ENCODE data around the gene SLC22A17. TPM values are rescaled to one million over a fixed set of nuclear protein-coding genes. Genes with fewer than 3 reads are reported as not detected.

The SLC22A17 gene
- total and polyA plus RNA-seq, 2 of the 13 experiments (the other 11 are each of a cell fraction or from before 2014, with no cell fraction given) = 0.95 to 1.1 TPM

DNA sequence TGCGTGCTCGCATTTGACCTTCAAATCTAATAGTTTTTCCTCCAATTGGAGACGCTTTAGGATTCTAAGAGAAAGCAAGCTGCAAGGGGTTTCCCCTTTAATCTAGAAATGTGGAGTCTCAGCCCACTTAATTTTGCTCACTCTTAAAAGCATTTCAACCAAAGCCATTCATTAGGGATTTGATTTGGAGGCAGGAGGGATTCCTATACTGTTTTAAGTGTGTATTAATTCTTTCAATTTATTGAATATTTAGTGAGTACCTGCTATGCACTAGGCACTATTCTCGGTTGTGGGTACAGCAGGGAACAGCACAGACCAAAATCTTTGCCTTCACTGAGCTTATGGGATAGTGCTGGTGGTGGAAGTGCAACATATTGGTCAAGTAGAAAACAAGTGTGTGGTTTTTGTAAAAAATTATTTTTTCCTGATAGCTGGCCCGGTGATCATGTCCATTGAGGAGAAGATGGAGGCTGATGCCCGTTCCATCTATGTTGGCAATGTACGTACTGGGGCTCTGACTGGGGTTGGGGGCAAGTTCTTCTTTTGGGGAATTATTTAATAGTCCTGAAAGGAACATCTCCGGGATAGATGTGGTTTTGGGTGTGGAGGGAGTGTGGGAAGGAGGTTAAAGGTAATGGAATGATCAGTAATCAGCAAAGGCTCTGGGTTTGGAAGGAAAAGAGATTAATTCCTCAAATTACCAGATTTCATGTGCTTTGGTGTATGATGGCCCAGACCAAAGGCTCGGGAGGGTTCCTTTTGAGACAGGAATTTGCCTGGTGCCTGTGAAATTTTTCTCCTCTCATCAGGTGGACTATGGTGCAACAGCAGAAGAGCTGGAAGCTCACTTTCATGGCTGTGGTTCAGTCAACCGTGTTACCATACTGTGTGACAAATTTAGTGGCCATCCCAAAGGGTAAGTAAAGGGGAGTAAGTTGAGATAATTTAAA lies 29.8 kb downstream of the SLC22A17 start (continued):
- TF ChIP-seq, protein P1, sequence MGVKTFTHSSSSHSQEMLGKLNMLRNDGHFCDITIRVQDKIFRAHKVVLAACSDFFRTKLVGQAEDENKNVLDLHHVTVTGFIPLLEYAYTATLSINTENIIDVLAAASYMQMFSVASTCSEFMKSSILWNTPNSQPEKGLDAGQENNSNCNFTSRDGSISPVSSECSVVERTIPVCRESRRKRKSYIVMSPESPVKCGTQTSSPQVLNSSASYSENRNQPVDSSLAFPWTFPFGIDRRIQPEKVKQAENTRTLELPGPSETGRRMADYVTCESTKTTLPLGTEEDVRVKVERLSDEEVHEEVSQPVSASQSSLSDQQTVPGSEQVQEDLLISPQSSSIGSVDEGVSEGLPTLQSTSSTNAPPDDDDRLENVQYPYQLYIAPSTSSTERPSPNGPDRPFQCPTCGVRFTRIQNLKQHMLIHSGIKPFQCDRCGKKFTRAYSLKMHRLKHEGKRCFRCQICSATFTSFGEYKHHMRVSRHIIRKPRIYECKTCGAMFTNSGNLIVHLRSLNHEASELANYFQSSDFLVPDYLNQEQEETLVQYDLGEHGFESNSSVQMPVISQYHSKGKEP (CRISPR knock-in tag; IDR thresholded peaks at IDR 0.05) = no peak
- no peak for TF ChIP-seq ZNF282 (IDR thresholded peaks at IDR 0.05; ENCODE audit: partially characterized antibody)
- no peak for TF ChIP-seq CREB1 (IDR thresholded peaks at IDR 0.05)
- TF ChIP-seq CREB1 (CRISPR knock-in tag; IDR thresholded peaks at IDR 0.05) = no peak
- TF ChIP-seq MED8 (CRISPR knock-in tag; IDR thresholded peaks at IDR 0.05; ENCODE audit: insufficient replicate concordance) = no peak
- 0 out of 2 replicates have a peak, but pooled peaks have one; percentile 18 for TF ChIP-seq ARNTL (CRISPR knock-in tag; IDR thresholded peaks at IDR 0.05)
- TF ChIP-seq ZNF225 (CRISPR knock-in tag; IDR thresholded peaks at IDR 0.05) = no peak
- TF ChIP-seq, protein P2, sequence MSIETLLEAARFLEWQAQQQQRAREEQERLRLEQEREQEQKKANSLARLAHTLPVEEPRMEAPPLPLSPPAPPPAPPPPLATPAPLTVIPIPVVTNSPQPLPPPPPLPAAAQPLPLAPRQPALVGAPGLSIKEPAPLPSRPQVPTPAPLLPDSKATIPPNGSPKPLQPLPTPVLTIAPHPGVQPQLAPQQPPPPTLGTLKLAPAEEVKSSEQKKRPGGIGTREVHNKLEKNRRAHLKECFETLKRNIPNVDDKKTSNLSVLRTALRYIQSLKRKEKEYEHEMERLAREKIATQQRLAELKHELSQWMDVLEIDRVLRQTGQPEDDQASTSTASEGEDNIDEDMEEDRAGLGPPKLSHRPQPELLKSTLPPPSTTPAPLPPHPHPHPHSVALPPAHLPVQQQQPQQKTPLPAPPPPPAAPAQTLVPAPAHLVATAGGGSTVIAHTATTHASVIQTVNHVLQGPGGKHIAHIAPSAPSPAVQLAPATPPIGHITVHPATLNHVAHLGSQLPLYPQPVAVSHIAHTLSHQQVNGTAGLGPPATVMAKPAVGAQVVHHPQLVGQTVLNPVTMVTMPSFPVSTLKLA (IDR thresholded peaks at IDR 0.05) = no peak
- TF ChIP-seq ZNF567 (CRISPR knock-in tag; IDR thresholded peaks at IDR 0.05; ENCODE audit: borderline replicate concordance) = 0 out of 2 replicates have a peak, but pooled peaks have one; percentile 30
- no peak for TF ChIP-seq ATRX (CRISPR knock-in tag; IDR thresholded peaks at IDR 0.05; ENCODE audit: borderline replicate concordance)
- TF ChIP-seq, protein P3, sequence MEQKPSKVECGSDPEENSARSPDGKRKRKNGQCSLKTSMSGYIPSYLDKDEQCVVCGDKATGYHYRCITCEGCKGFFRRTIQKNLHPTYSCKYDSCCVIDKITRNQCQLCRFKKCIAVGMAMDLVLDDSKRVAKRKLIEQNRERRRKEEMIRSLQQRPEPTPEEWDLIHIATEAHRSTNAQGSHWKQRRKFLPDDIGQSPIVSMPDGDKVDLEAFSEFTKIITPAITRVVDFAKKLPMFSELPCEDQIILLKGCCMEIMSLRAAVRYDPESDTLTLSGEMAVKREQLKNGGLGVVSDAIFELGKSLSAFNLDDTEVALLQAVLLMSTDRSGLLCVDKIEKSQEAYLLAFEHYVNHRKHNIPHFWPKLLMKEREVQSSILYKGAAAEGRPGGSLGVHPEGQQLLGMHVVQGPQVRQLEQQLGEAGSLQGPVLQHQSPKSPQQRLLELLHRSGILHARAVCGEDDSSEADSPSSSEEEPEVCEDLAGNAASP (CRISPR knock-in tag; IDR thresholded peaks at IDR 0.05; ENCODE audit: borderline replicate concordance) = peak; percentile 1; the same call in 1 of the 2 replicates
- TF ChIP-seq HNRNPL (IDR thresholded peaks at IDR 0.05; ENCODE audit: low read depth, low read length) = no peak
- TF ChIP-seq HDAC6 (IDR thresholded peaks at IDR 0.05; ENCODE audit: low read depth, low read length) = no peak
- TF ChIP-seq ZFP1 (CRISPR knock-in tag; IDR thresholded peaks at IDR 0.05) = no peak; the same call in 1 of the 2 replicates
- no peak for TF ChIP-seq ZNF788 (CRISPR knock-in tag; IDR thresholded peaks at IDR 0.05; ENCODE audit: borderline replicate concordance)
- TF ChIP-seq ZNF709 (CRISPR knock-in tag; IDR thresholded peaks at IDR 0.05) = no peak
- no peak for TF ChIP-seq ZNF782 (CRISPR knock-in tag; IDR thresholded peaks at IDR 0.05; ENCODE audit: borderline replicate concordance)
- TF ChIP-seq, protein P4, sequence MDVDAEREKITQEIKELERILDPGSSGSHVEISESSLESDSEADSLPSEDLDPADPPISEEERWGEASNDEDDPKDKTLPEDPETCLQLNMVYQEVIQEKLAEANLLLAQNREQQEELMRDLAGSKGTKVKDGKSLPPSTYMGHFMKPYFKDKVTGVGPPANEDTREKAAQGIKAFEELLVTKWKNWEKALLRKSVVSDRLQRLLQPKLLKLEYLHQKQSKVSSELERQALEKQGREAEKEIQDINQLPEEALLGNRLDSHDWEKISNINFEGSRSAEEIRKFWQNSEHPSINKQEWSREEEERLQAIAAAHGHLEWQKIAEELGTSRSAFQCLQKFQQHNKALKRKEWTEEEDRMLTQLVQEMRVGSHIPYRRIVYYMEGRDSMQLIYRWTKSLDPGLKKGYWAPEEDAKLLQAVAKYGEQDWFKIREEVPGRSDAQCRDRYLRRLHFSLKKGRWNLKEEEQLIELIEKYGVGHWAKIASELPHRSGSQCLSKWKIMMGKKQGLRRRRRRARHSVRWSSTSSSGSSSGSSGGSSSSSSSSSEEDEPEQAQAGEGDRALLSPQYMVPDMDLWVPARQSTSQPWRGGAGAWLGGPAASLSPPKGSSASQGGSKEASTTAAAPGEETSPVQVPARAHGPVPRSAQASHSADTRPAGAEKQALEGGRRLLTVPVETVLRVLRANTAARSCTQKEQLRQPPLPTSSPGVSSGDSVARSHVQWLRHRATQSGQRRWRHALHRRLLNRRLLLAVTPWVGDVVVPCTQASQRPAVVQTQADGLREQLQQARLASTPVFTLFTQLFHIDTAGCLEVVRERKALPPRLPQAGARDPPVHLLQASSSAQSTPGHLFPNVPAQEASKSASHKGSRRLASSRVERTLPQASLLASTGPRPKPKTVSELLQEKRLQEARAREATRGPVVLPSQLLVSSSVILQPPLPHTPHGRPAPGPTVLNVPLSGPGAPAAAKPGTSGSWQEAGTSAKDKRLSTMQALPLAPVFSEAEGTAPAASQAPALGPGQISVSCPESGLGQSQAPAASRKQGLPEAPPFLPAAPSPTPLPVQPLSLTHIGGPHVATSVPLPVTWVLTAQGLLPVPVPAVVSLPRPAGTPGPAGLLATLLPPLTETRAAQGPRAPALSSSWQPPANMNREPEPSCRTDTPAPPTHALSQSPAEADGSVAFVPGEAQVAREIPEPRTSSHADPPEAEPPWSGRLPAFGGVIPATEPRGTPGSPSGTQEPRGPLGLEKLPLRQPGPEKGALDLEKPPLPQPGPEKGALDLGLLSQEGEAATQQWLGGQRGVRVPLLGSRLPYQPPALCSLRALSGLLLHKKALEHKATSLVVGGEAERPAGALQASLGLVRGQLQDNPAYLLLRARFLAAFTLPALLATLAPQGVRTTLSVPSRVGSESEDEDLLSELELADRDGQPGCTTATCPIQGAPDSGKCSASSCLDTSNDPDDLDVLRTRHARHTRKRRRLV (CRISPR knock-in tag; IDR thresholded peaks at IDR 0.05) = 0 out of 2 replicates have a peak, but pooled peaks have one; percentile 22
- no peak for TF ChIP-seq TBP (CRISPR knock-in tag; IDR thresholded peaks at IDR 0.05)
- TF ChIP-seq NFKB2 (CRISPR knock-in tag; IDR thresholded peaks at IDR 0.05; ENCODE audit: borderline replicate concordance) = no peak
